HG03175 (cell line): Measurements from ENCODE around the gene ABCC8.
A peak's percentile ranks its signal among the peaks of the same experiment; 100 is the strongest.

Source experiments
- ATAC-seq: cut with Tn5 transposase; IDR thresholded peaks from one replicate; pipeline ENCODE4 v1.9.1; 2021; ENCODE audit warnings: mild to moderate bottlenecking, moderate library complexity; ENCODE audit not compliant: unreplicated experiment

ABCC8 gene

GRCh38 chr11:17354601-17354991 is 122.0 kb downstream of the ABCC8 start:
- ATAC-seq: no peak

- no peak for ATAC-seq
Observed at GRCh38 chr11:17353821-17354600, 122.6 kb downstream of the ABCC8 start.

- ATAC-seq: peak; percentile 42
Observed at GRCh38 chr11:17352950-17353820, 123.5 kb downstream of the ABCC8 start.

GRCh38 chr11:17351510-17352176 is 125.0 kb downstream of the ABCC8 start, which contains the start of gene NCR3LG1:
NCR3LG1 (plus strand) TSS chr11:17351800; CDS start chr11:17351970, 170 bp downstream.
- ATAC-seq: no peak

- ATAC-seq: no peak
Observed at GRCh38 chr11:17351172-17351509, 125.5 kb downstream of the ABCC8 start.

- no peak for ATAC-seq
Observed at GRCh38 chr11:17350455-17351171, 126.0 kb downstream of the ABCC8 start.

- ATAC-seq: no peak
Observed at GRCh38 chr11:17347676-17348075, 129.0 kb downstream of the ABCC8 start.

- no peak for ATAC-seq
Observed at GRCh38 chr11:17343907-17344306, 132.7 kb downstream of the ABCC8 start.

GRCh38 chr11:17343257-17343656 is 133.4 kb downstream of the ABCC8 start:
- no peak for ATAC-seq
